H1 (cell line): ENCODE results near the gene TP73. TPM values are rescaled to one million over a fixed set of nuclear protein-coding genes. Genes with fewer than 3 reads are reported as not detected.

Experiments used
- CTCF ChIA-PET: fragments of 300-600 bp; sonication (Branson Sonifier 250); formaldehyde crosslinking; loops from one replicate; lab custom pipeline; 2021; ENCODE audit not compliant: partially characterized antibody; lab: Charles Lee
- POLR2A ChIA-PET: fragments of 300-600 bp; sonication (Branson Sonifier 250); formaldehyde crosslinking; loops from one replicate; lab custom pipeline; 2021; ENCODE audit warnings: inconsistent platforms; ENCODE audit not compliant: partially characterized antibody; lab: Charles Lee
- DNase-seq, 2 experiments: peaks; one replicate each; pipeline versions ENCODE4 v3.0.0 to v3.0.0-alpha.2; 2010 to 2022; ENCODE audit warnings: low spot score in 2 of 2, low read depth in 1 of 2, mixed read lengths in 1 of 2
- FAIRE-seq: peaks from 2 replicates; lab custom pipeline; 2011; peaks lifted over from hg19 to GRCh38; lab: Jason Lieb, UNC
- H2AFZ ChIP-seq: 2 replicates; pipeline ENCODE4 v1.8.1; 2012; ENCODE audit warnings: low read length, inconsistent platforms
- H2AK5ac ChIP-seq: 2 replicates; pipeline ENCODE4 v1.6.1; 2013; ENCODE audit warnings: low read depth, low read length
- H2BK120ac ChIP-seq: replicated peaks from 2 replicates; pipeline ENCODE3; 2013; ENCODE audit warnings: low read depth, low read length, inconsistent platforms
- H2BK12ac ChIP-seq: 2 replicates; pipeline ENCODE4 v1.6.1; 2013; ENCODE audit warnings: low read depth, low read length
- H2BK15ac ChIP-seq: 2 replicates; pipeline ENCODE4 v1.6.1; 2013; ENCODE audit warnings: low read length
- H2BK20ac ChIP-seq: 2 replicates; pipeline ENCODE4 v1.6.1; 2013; ENCODE audit warnings: low read length
- H2BK5ac ChIP-seq: 2 replicates; pipeline ENCODE4 v1.6.1; 2013; ENCODE audit warnings: low read depth, low read length
- H3K14ac ChIP-seq: 2 replicates; pipeline ENCODE4 v1.6.1; 2013; ENCODE audit warnings: inconsistent platforms; ENCODE audit not compliant: insufficient read length
- H3K18ac ChIP-seq: 2 replicates; pipeline ENCODE4 v1.6.1; 2013; ENCODE audit warnings: low read length; ENCODE audit errors: extremely low read depth
- H3K23ac ChIP-seq: 2 replicates; pipeline ENCODE4 v1.6.1; 2013; ENCODE audit warnings: inconsistent platforms; ENCODE audit not compliant: insufficient read length
- H3K23me2 ChIP-seq: 2 replicates; pipeline ENCODE4 v1.6.1; 2013; ENCODE audit warnings: low read depth, low read length
- H3K27ac ChIP-seq: 2 replicates; pipeline ENCODE4 v1.6.1; 2011; ENCODE audit warnings: low read depth, low read length, inconsistent platforms
- H3K27me3 ChIP-seq, 4 experiments: replicated peaks in 1 of 4; 1 replicate in 1 of 4; 2 replicates in 3 of 4; pipeline versions ENCODE4 v1.6.1 to v1.8.1; 2011 to 2013; ENCODE audit warnings: low read length in 3 of 4, mild to moderate bottlenecking in 3 of 4, inconsistent platforms in 2 of 4, mixed read lengths in 2 of 4, moderate library complexity in 1 of 4; ENCODE audit not compliant: control insufficient read depth in 3 of 4, insufficient read depth in 3 of 4; ENCODE audit errors: extremely low read depth in 1 of 4
- H3K36me3 ChIP-seq, 4 experiments: 2 replicates each; pipeline versions ENCODE4 v1.6.1 to v1.8.1; 2011 to 2013; ENCODE audit warnings: mild to moderate bottlenecking in 4 of 4, low read length in 3 of 4, moderate library complexity in 2 of 4, control low read depth in 1 of 4, inconsistent platforms in 1 of 4; ENCODE audit not compliant: insufficient read depth in 4 of 4, control insufficient read depth in 2 of 4
- H3K4ac ChIP-seq: replicated peaks from 2 replicates; pipeline ENCODE3; 2013; ENCODE audit warnings: low read length, low read depth, mixed read lengths, inconsistent platforms; ENCODE audit not compliant: insufficient read length
- H3K4me1 ChIP-seq, 4 experiments: replicated peaks in 1 of 4; 1 replicate in 1 of 4; 2 replicates in 3 of 4; pipeline versions ENCODE4 v1.6.1 to v1.8.1; 2011 to 2013; ENCODE audit warnings: low read length in 3 of 4, inconsistent platforms in 2 of 4, mixed read lengths in 1 of 4; ENCODE audit not compliant: insufficient read depth in 4 of 4, control insufficient read depth in 3 of 4
- H3K4me2 ChIP-seq, 2 experiments: 2 replicates each; pipeline versions ENCODE4 v1.6.1 to v1.8.1; 2011 to 2013; ENCODE audit warnings: low read depth in 2 of 2, low read length in 2 of 2, control low read depth in 1 of 2, inconsistent platforms in 1 of 2, mild to moderate bottlenecking in 1 of 2; ENCODE audit not compliant: insufficient read depth in 1 of 2
- H3K4me3 ChIP-seq, 4 experiments: fragments of 200-600, 300-600 bp in 1 of 4; sonication (generic), shearing (Covaris generic), sonication (Bioruptor Twin) in 1 of 4; 2 replicates each; pipeline versions ENCODE4 v1.5.1 to v1.8.1; 2011 to 2016; ENCODE audit warnings: low read length in 4 of 4, low read depth in 3 of 4, control low read depth in 2 of 4, inconsistent platforms in 2 of 4, mild to moderate bottlenecking in 2 of 4, mixed read lengths in 1 of 4, moderate library complexity in 1 of 4; ENCODE audit not compliant: insufficient read depth in 2 of 4; ENCODE audit errors: extremely low read depth in 1 of 4
- H3K56ac ChIP-seq: replicated peaks from 2 replicates; pipeline ENCODE3; 2013; ENCODE audit warnings: low read depth, mild to moderate bottlenecking, mixed read lengths, low read length, inconsistent platforms; ENCODE audit not compliant: insufficient read length
- H3K79me1 ChIP-seq: 2 replicates; pipeline ENCODE4 v1.6.1; 2013; ENCODE audit warnings: low read depth, low read length, control low read depth
- H3K79me2 ChIP-seq, 2 experiments: 2 replicates each; pipeline versions ENCODE4 v1.6.1 to v1.8.1; 2012 to 2013; ENCODE audit warnings: low read length in 2 of 2, mild to moderate bottlenecking in 2 of 2, inconsistent platforms in 1 of 2; ENCODE audit not compliant: insufficient read depth in 2 of 2, control insufficient read depth in 1 of 2
- H3K9ac ChIP-seq, 4 experiments: replicated peaks in 1 of 4; 1 replicate in 1 of 4; 2 replicates in 3 of 4; pipeline versions ENCODE4 v1.6.1 to v1.8.1; 2011 to 2013; ENCODE audit warnings: low read depth in 3 of 4, low read length in 3 of 4, control low read depth in 2 of 4, mild to moderate bottlenecking in 2 of 4, moderate library complexity in 2 of 4, inconsistent platforms in 1 of 4; ENCODE audit errors: extremely low read depth in 1 of 4
- H3K9me3 ChIP-seq, 2 experiments: 2 replicates each; pipeline versions ENCODE4 v1.6.1 to v1.8.1; 2012 to 2013; ENCODE audit warnings: mild to moderate bottlenecking in 2 of 2, moderate library complexity in 2 of 2, control low read depth in 1 of 2, inconsistent platforms in 1 of 2, low read depth in 1 of 2, low read length in 1 of 2, mixed read lengths in 1 of 2; ENCODE audit not compliant: insufficient read depth in 2 of 2
- H4K20me1 ChIP-seq, 2 experiments: replicated peaks in 1 of 2; 2 replicates each; pipeline versions ENCODE3 to v1.8.1; 2011 to 2013; ENCODE audit warnings: inconsistent platforms in 2 of 2, low read length in 2 of 2, mild to moderate bottlenecking in 1 of 2; ENCODE audit not compliant: insufficient read depth in 2 of 2, control insufficient read depth in 1 of 2
- H4K5ac ChIP-seq: 2 replicates; pipeline ENCODE4 v1.6.1; 2013; ENCODE audit warnings: low read length, low read depth, mixed read lengths, inconsistent platforms; ENCODE audit not compliant: insufficient read length
- H4K8ac ChIP-seq: 2 replicates; pipeline ENCODE4 v1.8.0; 2013; ENCODE audit warnings: mild to moderate bottlenecking, moderate library complexity, low read length, inconsistent platforms; ENCODE audit not compliant: insufficient read depth; ENCODE audit errors: extremely low read depth
- H4K91ac ChIP-seq: replicated peaks from 2 replicates; pipeline ENCODE3; 2013; ENCODE audit warnings: low read length, mixed read lengths, inconsistent platforms; ENCODE audit not compliant: insufficient read length
- WGBS, 2 experiments: shearing (Covaris generic) in 1 of 2; methylation state at CpG; one replicate each; pipeline versions ENCODE4 v1.1.6 to v1.1.7; 2013 to 2015; ENCODE audit warnings: low lambda C conversion rate in 2 of 2, mixed read lengths in 2 of 2, inconsistent platforms in 1 of 2, low coverage in 1 of 2, missing lambda C conversion rate in 1 of 2; ENCODE audit not compliant: insufficient replicate concordance in 2 of 2, insufficient coverage in 1 of 2, insufficient read length in 1 of 2; ENCODE audit errors: extremely low coverage in 1 of 2, missing lambda C conversion rate in 1 of 2; 5-methylcytosine and 5-hydroxymethylcytosine counted together
- polyA plus RNA-seq, 7 experiments: library from polyadenylated mRNA; depleted of rRNA in 3 of 7; stranded (reverse) in 5 of 7; unstranded in 2 of 7; fragments of >200 nt in 5 of 7; fragments of 200-250 nt in 2 of 7; gene quantifications; 1 replicate in 5 of 7; 2 replicates in 1 of 7; 4 replicates in 1 of 7; pipeline versions ENCODE4 v1.2.1 to v1.2.3, GENCODE V29; 2011 to 2013; ENCODE audit warnings: missing spikeins in 2 of 7, mixed read lengths in 2 of 7
- total RNA-seq: library from RNA; stranded (reverse); fragmentation: NEBNext Ultra II Directional; extraction: Animal tissue kit (Norgen Biotek cat#: 25700); gene quantifications from 2 replicates; pipeline ENCODE4 v1.2.1, GENCODE V29; 2021

TP73 gene
- total and polyA plus RNA-seq, 2 of the 8 experiments (the other 6 are each of a cell fraction or from before 2014, with no cell fraction given), result 2.6 to 3.1 TPM

- H2AFZ ChIP-seq, result no peak overlapping the region
Measured at GRCh38 chr1:3688356-3689137, 36.2 kb downstream of the TP73 start.

More at GRCh38 chr1:3688356-3689137, 36.2 kb downstream of the TP73 start:
- Histone ChIP-seq H3K23ac (no peak overlapping the region), H3K4me1 (peaks cover 3 to 31% (median 17%) of the 10 kb centered on the region in 4 experiments), H2BK120ac (no peak overlapping the region), H2BK20ac (no peak overlapping the region), H3K4me3 (no peak overlapping the region; a peak in 1 of 8 replicates), H3K79me1 (no peaks in the 10 kb centered on the region; the same call in 1 of the 2 replicates), H3K9ac (no peak overlapping the region), H2AK5ac (no peak overlapping the region; the same call in 1 of the 2 replicates), H3K4ac (no peak overlapping the region), H3K27ac (no peak overlapping the region), H3K79me2 (no peaks in the 10 kb centered on the region), H3K56ac (no peak overlapping the region), H4K8ac (no peak overlapping the region), H4K20me1 (peaks cover 0 to 4% of the 10 kb centered on the region in 2 experiments), H3K18ac (0 out of 2 replicates have a peak overlapping the region, but pooled peaks have one; percentile 43), H3K36me3 (no peaks in the 10 kb centered on the region), H3K23me2 (no peaks in the 10 kb centered on the region; the same call in 1 of the 2 replicates), H4K5ac (no peak overlapping the region), H3K27me3 (peaks cover 0 to 12% (median 3%) of the 10 kb centered on the region in 4 experiments; a peak in 3 of 7 replicates), H2BK15ac (0 out of 2 replicates have a peak overlapping the region, but pooled peaks have one; percentile 76), H2BK5ac (0 out of 2 replicates have a peak overlapping the region, but pooled peaks have one; percentile 10), H4K91ac (no peak overlapping the region), H3K9me3 (no peaks in the 10 kb centered on the region), H2BK12ac (peak overlapping the region; percentile 52; the same call in 1 of the 2 replicates), H3K4me2 (peak overlapping the region in 1 of 2 experiments; percentile 29; a peak in 1 of 4 replicates), H3K14ac (no peak overlapping the region)
- DNase-seq, result peak in 1 of 2 experiments; percentile 66
- no peak for FAIRE-seq
- POLR2A ChIA-PET, result no interaction called here
- WGBS, 2 experiments, result 67% methylated on average over 29 of the region's 29 CpGs; no CpG with 5 or more reads in 1 of the 2 experiments
- CTCF ChIA-PET, result interaction anchor here (0.5 to 2.5 kb wide), 6 partner anchors 17 to 1164 kb away, joined by 3 to 8 read pairs (median 3); no protein-coding TSS in a partner anchor
